Suprapubic skin (tissue), 4 donors: Measurements from ENCODE around the gene LAMB2.

Source experiments
- EP300 ChIP-seq: sonication (generic); formaldehyde crosslinking; IDR thresholded peaks from one replicate; pipeline ENCODE4 v1.6.1; 2017; ENCODE audit warnings: antibody characterized with exemption
- POLR2A ChIP-seq, 2 donors: fragments of 450-650 bp; IDR thresholded peaks; one replicate each; pipeline ENCODE4 v1.6.1; 2017; ENCODE audit warnings: antibody characterized with exemption in 2 of 2, mild to moderate bottlenecking in 2 of 2, moderate library complexity in 2 of 2
- POLR2AphosphoS5 ChIP-seq, 3 donors: sonication (generic); formaldehyde crosslinking; IDR thresholded peaks; one replicate each; pipeline ENCODE4 v1.6.1; 2017; ENCODE audit warnings: antibody characterized with exemption in 3 of 3
- TF ChIP-seq, protein P1 (sequence below), 2 donors: fragments of 200-600 bp in 1 of 2; fragments of 450-650 bp in 1 of 2; sonication (generic) in 1 of 2; IDR thresholded peaks; one replicate each; pipeline ENCODE4 v1.5.1; 2016 to 2019; ENCODE audit warnings: antibody characterized with exemption in 2 of 2, mild to moderate bottlenecking in 1 of 2, moderate library complexity in 1 of 2

DNA sequence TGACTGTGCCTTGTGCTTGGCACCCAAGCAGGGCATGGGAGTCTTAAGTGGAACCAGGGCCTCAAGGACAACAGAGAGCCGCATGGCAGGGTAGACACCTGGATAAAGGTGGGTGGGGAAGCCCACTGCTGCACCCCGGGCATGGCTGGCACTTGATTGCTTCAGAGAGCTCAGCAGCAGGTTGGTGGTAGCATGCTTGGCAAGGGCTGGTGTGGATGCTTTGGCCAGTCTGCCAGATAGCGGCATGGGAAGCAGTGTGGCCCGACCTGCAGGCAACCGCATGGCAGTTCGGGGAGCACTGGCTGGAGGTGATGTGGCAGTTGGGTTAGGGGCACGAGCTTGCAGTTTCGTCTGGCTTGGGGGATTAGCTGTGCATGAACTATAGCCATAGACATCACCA is 30.8 kb upstream of the LAMB2 start:
- TF ChIP-seq, protein P1, sequence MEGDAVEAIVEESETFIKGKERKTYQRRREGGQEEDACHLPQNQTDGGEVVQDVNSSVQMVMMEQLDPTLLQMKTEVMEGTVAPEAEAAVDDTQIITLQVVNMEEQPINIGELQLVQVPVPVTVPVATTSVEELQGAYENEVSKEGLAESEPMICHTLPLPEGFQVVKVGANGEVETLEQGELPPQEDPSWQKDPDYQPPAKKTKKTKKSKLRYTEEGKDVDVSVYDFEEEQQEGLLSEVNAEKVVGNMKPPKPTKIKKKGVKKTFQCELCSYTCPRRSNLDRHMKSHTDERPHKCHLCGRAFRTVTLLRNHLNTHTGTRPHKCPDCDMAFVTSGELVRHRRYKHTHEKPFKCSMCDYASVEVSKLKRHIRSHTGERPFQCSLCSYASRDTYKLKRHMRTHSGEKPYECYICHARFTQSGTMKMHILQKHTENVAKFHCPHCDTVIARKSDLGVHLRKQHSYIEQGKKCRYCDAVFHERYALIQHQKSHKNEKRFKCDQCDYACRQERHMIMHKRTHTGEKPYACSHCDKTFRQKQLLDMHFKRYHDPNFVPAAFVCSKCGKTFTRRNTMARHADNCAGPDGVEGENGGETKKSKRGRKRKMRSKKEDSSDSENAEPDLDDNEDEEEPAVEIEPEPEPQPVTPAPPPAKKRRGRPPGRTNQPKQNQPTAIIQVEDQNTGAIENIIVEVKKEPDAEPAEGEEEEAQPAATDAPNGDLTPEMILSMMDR (IDR thresholded peaks at IDR 0.05), result no peak
- no peak for TF ChIP-seq EP300
- no peak for TF ChIP-seq POLR2AphosphoS5 (IDR thresholded peaks at IDR 0.05)
- no peak for TF ChIP-seq POLR2A (IDR thresholded peaks at IDR 0.05)
